HG03571 (cell line): ENCODE data around the gene FAM98C.
"Not testable (repeated sequence)": the region's sequence is repeated elsewhere in the genome, so short reads cannot be mapped to it uniquely, and the experiment has no call there.

Experiments
- ATAC-seq: cut with Tn5 transposase; IDR thresholded peaks from one replicate; pipeline ENCODE4 v1.9.1; 2021; ENCODE audit not compliant: unreplicated experiment

FAM98C gene

GRCh38 chr19:38395381-38396114, 7.3 kb upstream of the FAM98C start:
- ATAC-seq, result no peak

- no peak for ATAC-seq
These were observed 3.8 kb upstream of the FAM98C start for GRCh38 chr19:38399081-38399480.

GRCh38 chr19:38399537-38399936, 3.4 kb upstream of the FAM98C start:
- no peak for ATAC-seq

GRCh38 chr19:38400361-38400760, 2.5 kb upstream of the FAM98C start:
- no peak for ATAC-seq

GRCh38 chr19:38401148-38401547, 1.7 kb upstream of the FAM98C start:
- no peak for ATAC-seq

- no peak for ATAC-seq
These were observed 298 bp upstream of the FAM98C start for GRCh38 chr19:38402623-38402966.

GRCh38 chr19:38404858-38405257, 2.0 kb downstream of the FAM98C start:
- no peak for ATAC-seq

- ATAC-seq, result no peak
These were observed 2.4 kb downstream of the FAM98C start for GRCh38 chr19:38405276-38405675.

DNA sequence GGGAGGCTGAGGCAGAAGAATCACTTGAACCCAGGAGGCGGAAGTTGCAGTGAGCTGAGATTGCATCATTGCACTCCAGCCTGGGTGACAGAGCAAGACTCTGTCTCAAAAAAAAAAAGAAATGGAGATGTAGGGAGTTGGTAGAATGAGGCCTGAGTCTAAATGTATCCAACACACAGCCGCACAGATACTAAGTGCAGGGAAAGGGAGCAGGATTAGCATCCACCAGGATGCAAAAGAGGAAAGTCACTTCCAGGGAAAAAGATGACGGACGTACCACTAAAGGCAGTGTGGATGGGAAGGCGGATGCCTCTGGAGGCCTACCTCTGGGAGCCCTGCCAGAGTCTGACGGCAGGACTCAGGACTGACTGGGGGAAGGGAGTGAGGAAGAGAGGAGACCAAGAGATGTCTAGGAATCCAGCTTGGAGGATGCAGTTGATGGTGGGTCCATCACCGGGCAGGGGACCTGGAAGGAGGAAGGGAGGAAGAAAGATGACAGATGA, 6.8 kb downstream of the FAM98C start:
- no peak for ATAC-seq

DNA sequence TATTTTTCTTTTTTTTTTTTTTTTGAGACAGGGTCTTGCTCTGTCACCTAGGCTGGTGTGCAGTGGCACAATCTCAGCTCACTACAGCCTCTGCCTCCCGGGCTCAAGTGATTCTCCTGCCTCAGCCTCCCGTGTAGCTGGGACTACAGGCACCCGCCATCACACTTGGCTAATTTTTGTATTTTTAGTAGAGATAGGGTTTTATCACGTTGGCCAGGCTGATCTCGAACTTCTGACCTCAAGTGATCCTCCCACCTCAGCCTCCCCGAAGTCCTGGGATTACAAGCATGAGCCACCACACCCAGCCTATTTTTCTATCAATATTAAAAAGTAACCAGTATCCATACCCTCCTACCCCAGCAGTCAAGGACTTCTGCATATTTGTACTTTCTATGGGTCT, 7.5 kb downstream of the FAM98C start:
- not testable (repeated sequence) for ATAC-seq

DNA sequence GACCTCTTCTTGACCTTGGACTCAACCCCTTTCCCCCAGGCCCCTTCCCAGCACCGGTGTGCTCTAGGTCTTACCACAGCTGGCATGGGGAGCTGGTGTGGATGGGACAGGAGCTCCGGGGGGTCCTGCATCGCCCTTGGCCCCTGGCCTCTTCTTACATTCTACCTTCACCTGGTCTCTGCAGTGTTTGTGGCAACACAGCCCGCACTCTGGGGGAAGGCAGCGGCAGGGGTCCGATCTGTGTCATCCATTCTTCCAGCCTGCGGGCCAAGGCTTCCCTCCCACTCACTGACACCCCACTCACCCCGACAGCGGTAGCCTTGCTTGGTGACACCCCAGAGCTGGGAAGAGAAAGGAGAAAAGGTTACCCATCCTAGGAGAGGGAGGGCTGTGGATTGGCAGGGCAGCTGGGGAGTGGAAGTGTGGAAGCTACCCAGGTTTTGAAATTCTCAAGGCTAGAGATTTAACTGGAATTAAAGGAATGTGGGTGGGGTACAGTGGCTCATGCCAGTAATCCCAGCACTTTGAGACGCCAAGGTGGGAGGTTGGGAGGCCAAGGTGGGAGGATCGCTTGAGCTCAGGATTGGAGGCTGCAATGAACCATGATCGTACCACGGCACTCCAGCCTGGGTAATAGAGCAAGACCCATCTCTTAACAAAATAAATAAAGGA, 8.3 kb downstream of the FAM98C start:
- ATAC-seq, result no peak

DNA sequence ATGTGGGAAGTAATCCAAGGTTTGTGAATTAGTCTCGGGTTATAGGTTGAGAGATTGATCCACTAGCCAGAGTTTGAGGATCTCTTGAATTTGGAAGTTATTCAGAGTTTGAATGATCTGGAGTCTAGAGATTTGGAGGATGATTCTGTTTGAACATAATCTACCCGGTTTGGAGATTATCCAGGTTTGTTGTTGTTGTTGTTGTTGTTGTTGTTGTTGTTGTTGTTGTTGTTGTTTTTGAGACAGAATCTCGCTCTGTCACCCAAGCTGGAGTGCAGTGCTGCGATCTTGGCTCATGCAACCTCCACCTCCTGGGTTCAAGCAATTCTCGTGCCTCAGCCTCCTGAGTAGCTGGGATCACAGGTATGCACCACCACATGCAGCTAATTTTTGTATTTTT, 9.0 kb downstream of the FAM98C start:
- ATAC-seq, result not testable (repeated sequence)

GRCh38 chr19:38412491-38412890, 9.6 kb downstream of the FAM98C start:
- ATAC-seq, result no peak

GRCh38 chr19:38412961-38413360, 10.1 kb downstream of the FAM98C start:
- ATAC-seq, result no peak

DNA sequence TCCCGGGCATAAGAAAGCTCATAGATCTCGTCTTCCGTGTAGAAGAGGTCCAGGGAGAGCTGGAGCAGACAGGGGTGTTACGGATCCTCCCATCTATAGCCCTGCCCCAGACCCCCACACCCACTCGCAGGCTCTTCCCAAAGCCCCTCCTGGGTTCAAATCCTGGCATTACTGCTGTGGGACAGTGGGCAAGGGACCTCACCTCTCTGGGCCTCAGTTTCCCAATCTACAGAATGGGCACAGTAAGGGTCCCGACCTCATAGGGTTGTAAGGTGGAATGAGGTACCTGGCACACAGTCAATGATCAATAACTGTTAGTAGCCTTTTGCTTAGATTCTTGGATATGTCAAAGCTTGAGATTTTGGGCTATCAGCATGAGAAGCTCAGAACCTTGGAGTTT, 10.5 kb downstream of the FAM98C start:
- no peak for ATAC-seq

DNA sequence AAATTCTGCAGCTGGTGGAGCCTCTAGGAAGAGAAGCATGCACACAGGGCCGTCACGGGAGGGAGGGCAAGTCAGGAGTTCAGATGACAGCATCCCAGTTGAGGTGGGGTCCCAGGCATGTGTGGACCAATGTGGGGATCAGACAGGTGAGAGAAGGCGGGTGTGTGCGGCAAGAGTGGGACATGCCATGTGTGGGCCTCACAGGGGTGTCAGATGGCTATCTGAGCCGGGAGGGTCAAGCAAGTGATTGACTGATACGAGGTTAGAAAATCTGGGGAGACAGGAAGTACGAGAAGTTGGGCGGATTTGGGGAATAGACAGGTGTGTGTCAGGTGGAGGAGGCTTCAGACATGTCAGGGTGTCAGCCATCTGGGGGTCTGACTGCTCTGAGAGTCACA, 14.3 kb downstream of the FAM98C start:
- ATAC-seq, result no peak

DNA sequence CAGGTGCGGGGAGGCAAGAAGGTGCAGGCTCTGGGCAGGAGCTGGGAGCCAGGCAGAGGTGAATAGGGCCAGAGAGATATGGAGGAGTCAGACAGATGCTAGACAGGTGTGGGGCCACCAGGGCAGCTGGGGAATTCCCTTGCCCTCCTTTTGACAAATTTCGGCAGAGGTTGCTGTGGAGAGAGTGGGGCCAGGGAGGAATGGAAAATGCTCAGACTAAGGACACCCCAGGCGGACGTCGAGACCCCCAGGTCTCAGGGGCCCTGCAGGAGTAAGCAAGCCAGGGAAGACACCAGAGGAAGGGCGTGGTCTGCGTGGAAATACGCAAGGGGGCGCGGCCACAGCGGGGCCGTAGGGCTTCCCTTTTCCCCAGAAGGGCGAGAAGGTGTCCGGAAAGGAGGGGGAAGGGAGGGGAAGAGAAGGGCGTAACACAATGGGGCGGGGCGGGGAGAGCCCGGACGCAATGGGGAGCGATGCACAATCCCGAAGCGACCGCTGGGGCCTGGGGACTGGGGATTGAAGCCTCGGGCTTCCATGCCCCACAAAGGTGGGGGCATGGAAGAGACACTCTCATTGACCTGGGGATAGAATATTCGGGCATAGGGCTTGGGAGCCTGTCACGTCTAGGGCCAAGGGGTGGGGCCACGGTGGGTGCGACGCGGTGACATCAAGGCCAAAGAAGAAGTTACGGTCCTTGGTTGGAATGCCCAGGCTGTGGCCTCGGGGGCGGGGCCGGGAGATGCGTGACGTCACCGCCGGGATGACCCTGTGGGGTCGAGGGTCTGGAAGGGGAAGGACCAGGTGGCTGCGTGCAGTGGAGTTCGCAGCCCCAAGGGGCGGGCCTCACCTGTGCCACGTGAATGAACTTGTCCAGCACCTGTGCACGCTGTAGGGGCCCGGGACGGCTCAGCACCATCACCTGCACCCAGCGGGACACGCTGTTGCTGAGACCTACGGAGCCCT, 14.9 kb downstream of the FAM98C start:
- no peak for ATAC-seq

DNA sequence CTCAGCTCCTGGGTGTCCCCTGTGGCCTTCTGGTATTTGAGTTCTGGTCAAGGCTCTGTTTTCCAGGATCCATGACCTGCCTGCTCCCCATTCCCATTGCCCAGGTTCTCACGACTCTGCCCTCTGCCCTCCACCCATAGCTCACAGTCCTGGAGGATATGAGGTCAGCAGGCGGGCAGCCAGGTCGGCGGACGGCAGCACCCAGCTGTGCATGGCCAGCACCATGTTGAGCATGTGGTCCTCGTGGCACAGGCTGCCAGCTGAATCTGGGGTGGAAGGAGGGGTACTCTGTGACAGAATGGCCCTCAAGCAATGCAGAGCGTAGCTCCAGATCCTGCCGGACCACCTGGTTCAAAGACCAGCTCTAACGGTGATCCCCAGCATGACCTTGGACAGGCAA, 18.0 kb downstream of the FAM98C start:
- ATAC-seq, result no peak

- no peak for ATAC-seq
These were observed 19.0 kb downstream of the FAM98C start for GRCh38 chr19:38421856-38422255.

DNA sequence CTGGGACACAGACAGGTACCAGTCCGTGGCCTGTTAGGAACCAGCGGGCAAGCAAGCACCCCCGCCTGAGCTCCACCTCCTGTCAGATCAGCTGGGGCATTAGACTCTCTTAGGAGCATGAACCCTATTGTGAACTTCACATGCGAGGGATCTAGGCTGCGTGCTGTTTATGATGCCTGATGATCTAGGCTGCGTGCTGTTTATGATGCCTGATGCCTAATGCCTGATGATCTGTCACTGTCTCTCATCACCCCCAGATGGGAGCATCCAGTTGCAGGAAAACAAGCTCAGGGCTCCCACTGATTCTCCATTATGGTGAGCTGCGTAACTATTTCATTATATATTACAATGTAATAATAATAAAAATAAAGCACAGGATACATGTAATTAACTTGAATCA, 19.5 kb downstream of the FAM98C start:
- no peak for ATAC-seq

- ATAC-seq, result no peak
These were observed 21.4 kb downstream of the FAM98C start for GRCh38 chr19:38424272-38424671.
